ENCODE data around the gene DHFR2.
"Not testable (repeated sequence)": the region's sequence is repeated elsewhere in the genome, so short reads cannot be mapped to it uniquely, and the experiment has no call there.

Gene DHFR2

GRCh38 chr3:94065122-94065521 lies 2.4 kb upstream of the DHFR2 start:
- DNase-seq (ENCODE audit: low read depth) = no peak

DNA sequence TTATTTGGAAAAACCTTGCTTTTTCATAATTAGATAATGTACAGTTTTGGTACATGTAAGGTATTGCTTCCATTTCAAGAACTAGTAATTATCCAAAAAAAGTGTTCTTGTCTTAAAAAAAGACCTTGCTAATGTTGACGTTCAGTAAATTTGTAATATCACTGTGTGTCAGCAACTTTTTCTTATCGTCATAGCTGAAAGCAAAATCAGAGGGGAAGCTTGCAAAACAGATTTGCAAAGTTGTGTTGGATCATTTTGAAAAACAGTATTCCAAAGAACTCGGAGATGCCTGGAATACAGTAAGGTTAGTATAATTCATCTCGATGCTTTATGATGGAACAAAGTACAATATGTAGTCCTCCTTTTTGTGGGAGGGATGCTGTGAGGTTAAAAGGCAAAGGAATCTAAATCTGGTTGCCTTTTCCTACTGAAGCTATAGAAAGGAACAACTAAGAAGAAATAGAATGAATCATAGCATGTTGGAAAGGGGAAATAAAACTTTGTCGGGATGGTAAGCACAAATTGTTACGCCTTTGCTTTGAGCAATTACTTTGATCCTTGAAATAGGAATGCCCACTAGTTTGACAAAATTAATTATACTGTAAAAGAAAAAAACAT lies 1.6 kb upstream of the DHFR2 start:
- DNase-seq (ENCODE audit: low read depth) = no peak

DNA sequence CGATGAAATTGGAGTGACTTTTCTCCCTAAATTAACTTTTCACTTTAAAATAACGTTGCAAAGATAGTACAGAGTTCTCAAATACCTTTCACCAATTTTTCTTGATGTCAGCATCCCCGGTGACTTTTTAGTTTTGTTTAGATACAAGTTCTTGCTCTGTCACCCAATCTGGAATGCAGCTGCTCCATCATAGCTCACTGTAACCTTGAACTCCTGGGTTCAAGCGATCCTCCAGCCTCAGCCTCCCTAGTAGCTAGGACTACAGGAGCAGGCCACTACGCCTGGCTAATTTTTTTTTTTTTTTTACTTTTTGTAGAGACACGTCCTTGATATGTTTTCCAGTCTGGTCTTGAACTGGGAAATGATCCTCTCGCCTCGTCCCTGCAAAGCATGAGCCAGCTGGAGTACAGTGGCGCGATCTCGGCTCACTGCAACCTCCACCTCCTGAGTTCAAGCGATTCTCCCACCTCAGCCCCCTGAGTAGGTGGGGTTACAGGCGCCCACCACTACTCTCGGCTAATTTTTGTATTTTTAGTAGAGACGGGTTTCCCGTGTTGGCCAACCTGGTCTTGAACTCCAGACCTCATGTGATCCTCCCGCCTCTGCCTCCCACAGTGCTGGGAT lies 892 bp upstream of the DHFR2 start:
- DNase-seq (ENCODE audit: low read depth) = no peak

- DNase-seq (ENCODE audit: low read depth) = no peak
These were observed 1.4 kb downstream of the DHFR2 start for GRCh38 chr3:94061297-94061696.

- no peak for DNase-seq (ENCODE audit: low read depth)
These were observed 12.2 kb downstream of the DHFR2 start for GRCh38 chr3:94050546-94050945.

DNA sequence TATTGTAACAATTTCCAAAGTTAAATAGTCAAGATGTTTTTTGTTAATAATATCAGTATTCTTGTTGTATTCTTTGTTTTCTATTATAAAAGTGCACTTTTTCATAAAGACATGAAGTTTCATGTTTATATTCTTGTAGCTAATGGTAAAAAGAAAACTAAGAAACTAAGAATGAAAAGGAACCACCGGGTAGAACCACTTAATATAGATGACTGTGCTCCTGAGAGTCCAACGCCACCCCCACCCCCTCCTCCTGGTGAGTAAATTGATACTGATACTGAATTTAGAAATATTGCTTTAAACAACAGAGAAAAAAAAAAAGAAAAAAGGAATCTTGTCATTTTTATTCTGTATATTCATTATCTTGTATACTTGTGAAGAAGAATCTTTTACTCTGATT lies 13.4 kb downstream of the DHFR2 start:
- DNase-seq (ENCODE audit: low read depth) = no peak

- DNase-seq (ENCODE audit: low read depth) = no peak
These were observed 16.2 kb downstream of the DHFR2 start for GRCh38 chr3:94046533-94046932.

DNA sequence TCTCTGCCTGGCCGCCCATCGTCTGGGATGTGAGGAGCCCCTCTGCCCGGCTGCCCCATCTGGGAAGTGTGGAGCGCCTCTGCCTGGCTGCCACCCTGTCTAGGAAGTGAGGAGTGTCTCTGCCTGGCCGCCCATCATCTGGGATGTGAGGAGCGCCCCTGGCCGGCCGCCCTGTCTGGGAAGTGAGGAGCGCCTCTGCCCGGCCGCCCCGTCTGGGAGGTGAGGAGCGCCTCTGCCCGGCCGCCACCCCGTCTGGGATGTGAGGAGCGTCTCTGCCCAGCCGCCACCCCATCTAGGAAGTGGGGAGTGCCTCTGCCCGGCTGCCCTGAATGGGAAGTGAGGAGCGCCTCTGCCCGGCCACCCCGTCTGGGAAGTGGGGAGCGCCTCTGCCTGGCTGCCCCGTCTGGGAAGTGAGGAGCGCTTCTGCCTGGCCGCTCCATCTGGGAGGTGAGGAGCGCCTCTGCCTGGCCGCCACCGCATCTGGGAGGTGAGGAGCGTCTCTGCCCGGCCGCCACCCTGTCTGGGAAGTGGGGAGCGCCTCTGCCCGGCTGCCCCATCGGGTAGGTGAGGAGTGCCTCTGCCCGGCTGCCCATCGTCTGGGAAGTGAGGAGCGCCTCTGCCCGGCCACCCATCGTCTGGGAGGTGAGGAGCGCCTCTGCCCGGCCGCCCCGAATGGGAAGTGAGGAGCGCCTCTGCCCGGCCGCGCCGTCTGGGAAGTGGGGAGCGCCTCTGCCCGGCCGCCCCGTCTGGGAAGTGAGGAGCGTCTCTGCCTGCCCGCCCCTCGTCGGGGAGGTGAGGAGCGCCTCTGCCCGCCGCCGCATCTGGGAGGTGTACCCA lies 18.4 kb downstream of the DHFR2 start:
- not testable (repeated sequence) for DNase-seq (ENCODE audit: low read depth)

GRCh38 chr3:94043285-94043684 lies 19.4 kb downstream of the DHFR2 start:
- no peak for DNase-seq (ENCODE audit: low read depth)

DNA sequence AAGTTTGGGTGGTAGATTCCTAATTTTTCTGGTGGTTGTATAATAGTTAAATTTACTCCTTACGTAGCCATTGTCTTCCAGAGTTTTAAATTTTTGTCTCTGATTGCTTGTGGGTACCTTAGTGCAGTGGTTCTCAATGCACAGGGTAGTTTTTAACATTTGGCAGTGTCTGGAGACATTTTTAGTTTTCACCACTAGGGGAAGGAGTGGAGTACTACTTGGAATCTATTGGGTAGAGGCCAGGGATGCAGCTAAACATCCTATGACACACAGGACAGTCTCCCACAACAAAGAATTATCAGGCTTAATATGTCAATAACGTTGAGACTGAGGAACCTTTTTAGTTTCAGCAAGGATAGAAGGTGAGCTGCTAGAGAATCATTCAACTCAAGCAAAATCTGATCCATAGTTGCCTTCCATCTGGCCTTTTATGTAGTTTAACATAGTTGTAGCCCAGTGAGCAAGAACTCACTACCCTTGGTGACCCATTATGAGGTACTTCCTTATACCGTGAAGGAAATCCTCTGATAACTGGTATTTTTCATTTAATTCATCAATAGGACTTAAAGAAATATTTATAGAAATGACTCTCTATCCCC lies 25.7 kb downstream of the DHFR2 start:
- DNase-seq (ENCODE audit: low read depth) = no peak

DNA sequence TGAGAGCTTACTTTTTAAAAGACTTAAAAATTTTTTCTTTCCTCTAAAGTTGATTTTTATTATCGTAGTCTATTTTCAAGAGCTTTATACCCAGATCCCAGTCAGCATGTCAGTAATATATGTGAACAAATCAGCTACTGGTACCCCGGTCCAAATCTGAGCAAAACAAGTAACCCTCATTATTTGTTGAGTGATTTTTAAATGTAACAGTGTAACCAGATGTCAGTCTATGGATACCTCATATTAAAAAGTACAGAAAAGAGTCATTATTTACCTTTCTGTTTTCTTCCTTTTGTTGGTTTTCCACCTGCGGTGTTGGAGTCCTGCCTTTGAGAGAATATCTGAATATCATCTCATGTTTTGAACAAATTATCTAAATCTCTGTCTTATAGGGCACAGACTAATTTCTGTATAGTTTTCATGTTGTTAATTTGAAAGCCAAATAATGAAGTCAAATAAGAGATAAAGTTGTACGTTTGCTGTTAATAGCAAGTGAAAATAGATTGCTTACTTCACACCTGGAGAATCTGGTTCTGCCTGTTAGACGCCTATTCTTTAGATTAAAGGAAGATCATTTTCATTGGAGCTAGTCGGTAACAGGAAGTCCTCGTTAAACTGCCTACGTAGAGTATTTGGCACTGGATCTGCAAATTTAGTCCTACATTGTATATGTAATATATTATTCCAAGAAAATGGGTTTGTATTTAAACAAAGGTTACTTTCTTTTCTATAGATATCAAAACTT lies 34.5 kb downstream of the DHFR2 start, which contains the start of gene STX19:
TSS of gene STX19 (minus strand) at position 505 of the 745 bp plus-strand sequence. CDS start 13,328 bp downstream, outside the sequence.
- DNase-seq (ENCODE audit: low read depth) = no peak

DNA sequence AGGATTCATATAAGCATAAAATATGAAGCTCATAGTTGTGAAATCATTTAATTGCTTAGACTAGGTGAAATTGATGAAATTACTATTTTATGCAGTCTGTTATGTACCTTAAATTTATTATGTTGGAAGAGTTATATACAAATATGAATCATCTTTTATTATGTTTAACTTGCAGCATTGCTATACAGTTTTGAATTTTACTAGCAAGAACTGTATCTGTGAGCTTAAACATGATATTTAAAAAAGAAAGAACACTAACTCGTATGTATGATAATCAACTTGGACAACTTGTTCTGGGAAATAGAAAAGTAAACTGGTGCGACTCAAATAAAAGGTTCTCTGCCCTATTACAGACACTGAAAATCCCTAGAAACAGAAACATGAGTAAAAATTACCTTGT lies 36.1 kb downstream of the DHFR2 start:
- DNase-seq (ENCODE audit: low read depth) = no peak

GRCh38 chr3:94024385-94024784 lies 38.3 kb downstream of the DHFR2 start:
- no peak for DNase-seq (ENCODE audit: low read depth)

GRCh38 chr3:94020293-94020692 lies 42.4 kb downstream of the DHFR2 start:
- no peak for DNase-seq (ENCODE audit: low read depth)

DNA sequence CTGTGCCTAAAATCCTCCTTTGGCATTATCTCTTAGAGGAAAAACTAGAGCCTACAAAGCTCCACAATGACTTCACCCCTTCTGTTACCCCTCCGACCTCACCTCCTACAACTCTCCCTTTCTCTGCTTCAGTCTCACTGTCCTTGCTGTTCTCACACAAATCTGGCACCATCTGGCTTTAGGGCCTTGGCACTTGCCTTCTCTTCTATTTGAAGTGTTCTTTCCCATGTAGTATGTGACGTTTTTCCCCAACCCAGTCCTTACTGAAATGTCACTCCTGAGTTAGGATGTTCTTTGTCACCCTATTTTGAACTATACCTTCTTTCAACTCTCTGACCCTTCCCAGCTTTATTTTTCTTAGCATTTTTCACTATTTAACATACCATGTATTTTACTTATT lies 43.1 kb downstream of the DHFR2 start:
- no peak for DNase-seq (ENCODE audit: low read depth)

GRCh38 chr3:94015025-94015424 lies 47.7 kb downstream of the DHFR2 start:
- no peak for DNase-seq (ENCODE audit: low read depth)

- DNase-seq (ENCODE audit: low read depth) = no peak
These were observed 50.5 kb downstream of the DHFR2 start for GRCh38 chr3:94012185-94012584.

DNA sequence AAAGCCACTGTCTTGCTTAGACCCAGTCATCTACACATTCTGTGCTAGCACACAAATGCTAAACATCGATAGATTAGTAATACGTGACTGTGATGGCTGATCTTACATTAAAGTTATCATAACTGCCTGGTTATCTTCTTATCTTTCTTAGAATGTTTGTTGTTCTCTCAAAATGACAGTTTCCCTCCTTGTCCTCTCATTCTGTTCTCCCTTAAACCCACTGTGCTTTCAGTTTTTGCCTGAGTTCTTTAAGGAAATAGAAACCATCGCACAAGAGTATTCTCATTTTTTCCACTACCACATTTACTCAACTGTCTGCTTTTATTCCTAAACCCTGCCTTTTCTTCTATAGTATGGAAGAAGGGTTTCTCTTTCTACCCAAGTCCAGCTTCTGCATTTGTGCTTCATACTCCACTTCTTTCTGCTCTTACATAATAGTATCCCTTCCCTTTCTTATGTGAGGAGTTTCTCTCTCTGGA lies 51.4 kb downstream of the DHFR2 start:
- no peak for DNase-seq (ENCODE audit: low read depth)

- no peak for DNase-seq (ENCODE audit: low read depth)
These were observed 53.1 kb downstream of the DHFR2 start for GRCh38 chr3:94009608-94010007.

DNA sequence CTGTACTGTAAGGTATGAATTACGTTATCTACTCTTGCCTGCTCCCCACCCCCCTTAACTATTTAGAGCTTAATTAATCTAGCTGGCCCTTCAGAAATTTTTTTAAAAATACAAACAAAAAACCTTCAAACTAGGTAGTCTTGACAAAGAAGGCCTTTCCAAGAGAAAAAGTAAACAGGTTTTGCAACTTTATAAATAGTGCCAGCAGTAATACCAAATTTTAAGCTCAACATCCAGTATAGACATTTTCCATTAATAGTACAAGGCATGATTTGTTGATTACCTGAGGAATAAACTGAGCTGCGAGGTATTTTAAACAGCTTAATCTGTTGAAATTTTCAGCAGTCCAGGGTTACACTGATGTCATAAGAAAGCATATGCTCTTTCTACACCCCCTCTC lies 54.5 kb downstream of the DHFR2 start:
- DNase-seq (ENCODE audit: low read depth) = no peak

Data from activated T-cell treated with anti-CD3 and anti-CD28 coated beads for 24 hours (primary cell).